IMR-90 (cell line): ENCODE data around the gene FBXW11. TPM values are rescaled to one million over a fixed set of nuclear protein-coding genes. Genes with fewer than 3 reads are reported as not detected.

Experiments used
- ATAC-seq: fragments of 200-7000 bp; cut with Tn5 transposase; 2 replicates; pipeline ENCODE4 v1.9.1; 2020; ENCODE audit warnings: low read depth, mild to moderate bottlenecking, moderate library complexity
- BruUV-seq: library from RNA; stranded (reverse); fragments of 400-500 nt; replicated peaks from 2 replicates; lab custom pipeline; 2021; lab: Mats Ljungman, UMichigan
- CTCF ChIA-PET: fragments of 300-600 bp; formaldehyde crosslinking; extraction: SDS; loops from one replicate; lab custom pipeline; 2021; ENCODE audit warnings: antibody characterized with exemption; lab: Yijun Ruan, JAX
- POLR2A ChIA-PET: fragments of 300-600 bp; sonication (Branson Sonifier 250); formaldehyde crosslinking; loops from one replicate; lab custom pipeline; 2022; ENCODE audit warnings: antibody characterized with exemption; ENCODE audit not compliant: unreplicated experiment; lab: Charles Lee
- DNase-seq: peaks from one replicate; pipeline ENCODE4 v3.0.0; 2013
- H2AFZ ChIP-seq: replicated peaks from 2 replicates; pipeline ENCODE3; 2013; ENCODE audit warnings: low read length, mild to moderate bottlenecking; ENCODE audit not compliant: poor library complexity
- H2AK5ac ChIP-seq: 2 replicates; pipeline ENCODE4 v1.6.1; 2013; ENCODE audit warnings: low read depth, low read length, inconsistent platforms
- H2AK9ac ChIP-seq: replicated peaks from 2 replicates; pipeline ENCODE3; 2013; ENCODE audit warnings: mild to moderate bottlenecking, low read depth, low read length, moderate library complexity; ENCODE audit not compliant: poor library complexity
- H2BK120ac ChIP-seq: 2 replicates; pipeline ENCODE4 v1.6.1; 2013; ENCODE audit warnings: low read depth, low read length, inconsistent platforms
- H2BK15ac ChIP-seq: 3 replicates; pipeline ENCODE4 v1.6.1; 2013; ENCODE audit warnings: low read depth, low read length, inconsistent platforms
- H2BK20ac ChIP-seq: 2 replicates; pipeline ENCODE4 v1.6.1; 2013; ENCODE audit warnings: low read depth, mild to moderate bottlenecking, inconsistent platforms, low read length, moderate library complexity
- H2BK5ac ChIP-seq: 2 replicates; pipeline ENCODE4 v1.6.1; 2013; ENCODE audit warnings: mild to moderate bottlenecking, low read depth, low read length, inconsistent platforms; ENCODE audit not compliant: poor library complexity, severe bottlenecking
- H3K14ac ChIP-seq: replicated peaks from 2 replicates; pipeline ENCODE4 v1.6.1; 2013; ENCODE audit warnings: low read depth, low read length, inconsistent platforms
- H3K18ac ChIP-seq: 2 replicates; pipeline ENCODE4 v1.6.1; 2013; ENCODE audit warnings: low read depth, low read length, control low read depth
- H3K23ac ChIP-seq: 2 replicates; pipeline ENCODE4 v1.6.1; 2013; ENCODE audit warnings: low read depth, low read length, inconsistent platforms
- H3K27ac ChIP-seq: 2 replicates; pipeline ENCODE4 v1.5.1; 2013; ENCODE audit warnings: mild to moderate bottlenecking, control low read depth, low read length; ENCODE audit not compliant: insufficient read depth
- H3K27me3 ChIP-seq: 2 replicates; pipeline ENCODE4 v1.6.1; 2013; ENCODE audit warnings: low read length; ENCODE audit not compliant: control insufficient read depth, insufficient read depth
- H3K36me3 ChIP-seq: 2 replicates; pipeline ENCODE4 v1.6.1; 2013; ENCODE audit warnings: low read length, mixed read lengths; ENCODE audit not compliant: control insufficient read depth, insufficient read depth
- H3K4ac ChIP-seq: 2 replicates; pipeline ENCODE4 v1.6.1; 2013; ENCODE audit warnings: low read depth, low read length, inconsistent platforms
- H3K4me1 ChIP-seq: 2 replicates; pipeline ENCODE4 v1.6.1; 2013; ENCODE audit warnings: low read length, mixed read lengths; ENCODE audit not compliant: control insufficient read depth, insufficient read depth
- H3K4me2 ChIP-seq: 2 replicates; pipeline ENCODE4 v1.6.1; 2013; ENCODE audit warnings: low read depth, mild to moderate bottlenecking, control low read depth, low read length, moderate library complexity
- H3K4me3 ChIP-seq: 2 replicates; pipeline ENCODE4 v1.5.1; 2013; ENCODE audit warnings: low read depth, mild to moderate bottlenecking, control low read depth, low read length, moderate library complexity; ENCODE audit not compliant: insufficient read depth
- H3K56ac ChIP-seq: 2 replicates; pipeline ENCODE4 v1.6.1; 2013; ENCODE audit warnings: low read length, inconsistent platforms; ENCODE audit not compliant: insufficient read depth; ENCODE audit errors: extremely low read depth
- H3K79me1 ChIP-seq, 2 experiments: 2 replicates each; pipeline ENCODE4 v1.6.1; 2013; ENCODE audit warnings: low read length in 2 of 2, inconsistent platforms in 1 of 2, low read depth in 1 of 2
- H3K9ac ChIP-seq: 2 replicates; pipeline ENCODE4 v1.6.1; 2013; ENCODE audit warnings: low read depth, low read length, control low read depth
- H3K9me1 ChIP-seq: 2 replicates; pipeline ENCODE4 v1.6.1; 2013; ENCODE audit warnings: low read length, inconsistent platforms; ENCODE audit not compliant: insufficient read depth
- H3K9me3 ChIP-seq: 2 replicates; pipeline ENCODE4 v1.6.1; 2013; ENCODE audit warnings: low read length; ENCODE audit not compliant: control insufficient read depth, insufficient read depth
- H4K20me1 ChIP-seq: 2 replicates; pipeline ENCODE4 v1.6.1; 2013; ENCODE audit warnings: low read length, inconsistent platforms; ENCODE audit not compliant: insufficient read depth
- H4K5ac ChIP-seq: 2 replicates; pipeline ENCODE4 v1.6.1; 2013; ENCODE audit warnings: mild to moderate bottlenecking, low read depth, low read length, control low read depth
- H4K8ac ChIP-seq, 2 experiments: 2 replicates each; pipeline ENCODE4 v1.6.1; 2013; ENCODE audit warnings: low read depth in 2 of 2, low read length in 2 of 2, control low read depth in 1 of 2, inconsistent platforms in 1 of 2
- H4K91ac ChIP-seq: 2 replicates; pipeline ENCODE4 v1.6.1; 2013; ENCODE audit warnings: low read depth, low read length, inconsistent platforms; ENCODE audit not compliant: insufficient read depth
- CEBPB ChIP-seq: IDR thresholded peaks from 2 replicates; pipeline ENCODE4 v1.6.1; 2012; ENCODE audit warnings: low read depth, low read length, improper control_type of control experiment
- FOS ChIP-seq: fragments of 150-350 bp; IDR thresholded peaks from 2 replicates; pipeline ENCODE4 v1.6.1; 2016; ENCODE audit warnings: low read depth, low read length
- MAFK ChIP-seq: IDR thresholded peaks from 2 replicates; pipeline ENCODE4 v1.6.1; 2012; ENCODE audit warnings: low read depth, low read length, improper control_type of control experiment
- MAZ ChIP-seq: IDR thresholded peaks from 2 replicates; pipeline ENCODE4 v1.6.1; 2012; ENCODE audit warnings: low read depth, mild to moderate bottlenecking, low read length, improper control_type of control experiment, moderate library complexity, borderline replicate concordance
- MXI1 ChIP-seq: IDR thresholded peaks from 2 replicates; pipeline ENCODE4 v1.6.1; 2012; ENCODE audit warnings: low read depth, mild to moderate bottlenecking, low read length, moderate library complexity, borderline replicate concordance
- POLR2A ChIP-seq: IDR thresholded peaks from 2 replicates; pipeline ENCODE4 v1.6.1; 2012; ENCODE audit warnings: mild to moderate bottlenecking, low read depth, low read length
- RAD21 ChIP-seq: IDR thresholded peaks from 2 replicates; pipeline ENCODE4 v1.6.1; 2012; ENCODE audit warnings: low read length, improper control_type of control experiment
- RFX5 ChIP-seq: IDR thresholded peaks from 2 replicates; pipeline ENCODE4 v1.8.0; 2012; ENCODE audit warnings: low read depth, mild to moderate bottlenecking, low read length, moderate library complexity
- SMC3 ChIP-seq: fragments of 150-350 bp; IDR thresholded peaks from 2 replicates; pipeline ENCODE4 v1.6.1; 2016; ENCODE audit warnings: low read depth, mild to moderate bottlenecking, antibody characterized with exemption, low read length, moderate library complexity
- WGBS, 2 experiments: methylation state at CpG; one replicate each; pipeline versions ENCODE4 v1.1.5 to v1.1.7; 2013; ENCODE audit warnings: missing lambda C conversion rate in 2 of 2; ENCODE audit not compliant: insufficient read length in 1 of 2; ENCODE audit errors: extremely low coverage in 2 of 2; 5-methylcytosine and 5-hydroxymethylcytosine counted together
- dilution Hi-C: fragments of 300-500 bp; cut with HindIII; formaldehyde crosslinking; loops from one replicate; pipeline ENCODE4 v1.14.3; 2018; ENCODE audit warnings: low sequenced_read_pairs; ENCODE audit not compliant: unreplicated experiment
- in situ Hi-C: fragments of 300-500 bp; cut with MboI; formaldehyde crosslinking; loops from 3 replicates; pipeline ENCODE4 v1.14.3; 2019; ENCODE audit warnings: low sequenced_read_pairs, inconsistent platforms, mixed read lengths
- intact Hi-C: fragments of 100-400 bp; cut with micrococcal nuclease; formaldehyde crosslinking; loops from 2 replicates; pipeline ENCODE4 v1.10.0; 2022
- polyA plus RNA-seq, 3 experiments: library from polyadenylated mRNA; depleted of rRNA; stranded (reverse); fragments of >200 nt; gene quantifications; 2 replicates each; pipeline ENCODE4 v1.2.3, GENCODE V29; 2012; ENCODE audit warnings: low replicate concordance in 1 of 3
- total RNA-seq: library from RNA; depleted of rRNA; stranded (reverse); fragments of >200 nt; gene quantifications from 2 replicates; pipeline ENCODE4 v1.2.3, GENCODE V29; 2012
- TF ChIP-seq, protein P1 (sequence below): fragments of 150-350 bp; IDR thresholded peaks from 2 replicates; pipeline ENCODE4 v1.6.1; 2016; ENCODE audit warnings: low read depth, mild to moderate bottlenecking, low read length, moderate library complexity, borderline replicate concordance

Gene FBXW11
- total and polyA plus RNA-seq, 2 of the 4 experiments (the other 2 are of a cell fraction) = 34.3 to 97.1 TPM

DNA sequence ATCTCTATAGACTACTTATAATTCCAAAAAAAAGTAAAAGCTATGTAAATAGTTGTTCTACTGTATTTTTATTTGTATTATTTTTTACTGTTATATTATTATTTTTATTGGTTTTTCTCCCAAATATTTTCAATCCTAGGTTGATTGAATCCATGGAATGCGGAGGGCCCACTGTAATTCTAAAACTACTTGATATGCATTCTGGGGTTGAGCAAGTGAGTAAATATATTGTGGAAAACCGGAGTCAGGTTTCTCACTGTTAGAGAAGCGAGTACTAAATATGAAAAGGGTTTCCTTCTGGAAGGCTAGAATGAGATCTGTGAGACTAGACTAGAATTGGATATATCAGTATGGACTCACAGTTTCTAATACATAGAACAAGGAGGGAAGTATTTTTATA is 66.5 kb downstream of the FBXW11 start:
- H4K20me1 ChIP-seq = peaks cover 36% of the 10 kb centered on the region
- 0 out of 2 replicates have a peak, but pooled peaks cover 3% of the 10 kb centered on the region for H3K9me1 ChIP-seq
- no peak overlapping the region for H3K4me3 ChIP-seq
- no peak overlapping the region for H4K91ac ChIP-seq
- CTCF ChIA-PET = no interaction called here
- no peak overlapping the region for H2BK5ac ChIP-seq
- no peaks in the 10 kb centered on the region for H3K36me3 ChIP-seq
- H2BK120ac ChIP-seq = no peak overlapping the region
- no peaks in the 10 kb centered on the region for H3K27me3 ChIP-seq
- no peak overlapping the region for H3K4me2 ChIP-seq
- dilution Hi-C loops (no loop called here), intact Hi-C loops (no loop called here), in situ Hi-C loops (no loop called here)
- no peak overlapping the region for H3K18ac ChIP-seq
- DNase-seq (no peak), ATAC-seq (no peak)
- H3K9me3 ChIP-seq = peaks cover under 1% of the 10 kb centered on the region; the same call in 1 of the 2 replicates
- H4K5ac ChIP-seq = no peak overlapping the region
- WGBS, 2 experiments = no CpG with 5 or more reads among the region's 3 CpGs
- H2BK20ac ChIP-seq = no peak overlapping the region
- TF ChIP-seq, protein P1, sequence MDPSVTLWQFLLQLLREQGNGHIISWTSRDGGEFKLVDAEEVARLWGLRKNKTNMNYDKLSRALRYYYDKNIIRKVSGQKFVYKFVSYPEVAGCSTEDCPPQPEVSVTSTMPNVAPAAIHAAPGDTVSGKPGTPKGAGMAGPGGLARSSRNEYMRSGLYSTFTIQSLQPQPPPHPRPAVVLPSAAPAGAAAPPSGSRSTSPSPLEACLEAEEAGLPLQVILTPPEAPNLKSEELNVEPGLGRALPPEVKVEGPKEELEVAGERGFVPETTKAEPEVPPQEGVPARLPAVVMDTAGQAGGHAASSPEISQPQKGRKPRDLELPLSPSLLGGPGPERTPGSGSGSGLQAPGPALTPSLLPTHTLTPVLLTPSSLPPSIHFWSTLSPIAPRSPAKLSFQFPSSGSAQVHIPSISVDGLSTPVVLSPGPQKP = no peak
- no peak for TF ChIP-seq RFX5
- TF ChIP-seq SMC3 = no peak
- no peak for TF ChIP-seq MAFK
- no peak for TF ChIP-seq RAD21
- TF ChIP-seq MXI1 = no peak
- no peak for TF ChIP-seq MAZ
- no peak for TF ChIP-seq CEBPB
- no peak for TF ChIP-seq POLR2A
- no peak for TF ChIP-seq FOS
- H2AK9ac ChIP-seq = no peak overlapping the region
- BruUV-seq = no TSS peak
- no peak overlapping the region for H2AFZ ChIP-seq
- no peak overlapping the region for H3K4ac ChIP-seq
- peaks cover 23 to 52% of the 10 kb centered on the region in 2 experiments for H3K79me1 ChIP-seq
- H3K9ac ChIP-seq = no peak overlapping the region
- H3K4me1 ChIP-seq = peaks cover 2% of the 10 kb centered on the region
- H3K56ac ChIP-seq = no peak overlapping the region
- H2AK5ac ChIP-seq = no peak overlapping the region
- H4K8ac ChIP-seq = no peak overlapping the region
- no peak overlapping the region for H3K23ac ChIP-seq
- no peak overlapping the region for H3K14ac ChIP-seq
- POLR2A ChIA-PET = no interaction called here
- H3K27ac ChIP-seq = no peak overlapping the region
- H2BK15ac ChIP-seq = no peak overlapping the region
